Stomach (tissue), 4 donors: ENCODE measurements around the gene CCL21.

Source experiments
- POLR2A ChIP-seq, 4 donors: fragments of 450-650 bp; IDR thresholded peaks; one replicate each; pipeline ENCODE4 v1.6.1; 2016; ENCODE audit warnings: antibody characterized with exemption in 4 of 4, control low read depth in 2 of 4, mild to moderate bottlenecking in 1 of 4, moderate library complexity in 1 of 4
- POLR2AphosphoS5 ChIP-seq, 3 donors: sonication (generic); formaldehyde crosslinking; IDR thresholded peaks; one replicate each; pipeline ENCODE4 v1.6.1; 2016; ENCODE audit warnings: antibody characterized with exemption in 3 of 3
- TF ChIP-seq, protein P1 (sequence below), 7 experiments: fragments of 450-650 bp in 4 of 7; fragments of 200-600 bp in 3 of 7; sonication (generic) in 3 of 7; IDR thresholded peaks; one replicate each; pipeline ENCODE4 v1.5.1; 2016 to 2019; ENCODE audit warnings: antibody characterized with exemption in 7 of 7, control low read depth in 2 of 7, mild to moderate bottlenecking in 1 of 7

DNA sequence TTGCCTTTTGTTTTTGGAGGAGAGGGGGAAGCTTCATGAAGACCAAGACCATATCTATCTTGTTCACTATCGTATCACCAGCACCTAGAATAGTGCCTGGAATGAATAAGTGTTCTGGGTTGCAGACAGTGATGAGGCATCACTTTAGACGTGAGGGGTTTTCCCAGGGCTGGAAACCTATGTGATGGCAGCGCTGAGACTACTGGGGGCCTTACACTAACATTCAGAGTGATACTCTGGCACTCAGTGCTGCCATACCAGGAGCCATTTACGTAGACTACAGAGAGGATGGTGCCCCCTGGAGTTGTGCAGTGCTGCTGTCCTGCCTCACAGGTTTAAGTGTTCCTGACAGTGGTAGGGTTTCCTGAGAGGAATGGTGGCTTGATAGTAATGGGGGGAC lies 25.8 kb downstream of the CCL21 start:
- TF ChIP-seq, protein P1, sequence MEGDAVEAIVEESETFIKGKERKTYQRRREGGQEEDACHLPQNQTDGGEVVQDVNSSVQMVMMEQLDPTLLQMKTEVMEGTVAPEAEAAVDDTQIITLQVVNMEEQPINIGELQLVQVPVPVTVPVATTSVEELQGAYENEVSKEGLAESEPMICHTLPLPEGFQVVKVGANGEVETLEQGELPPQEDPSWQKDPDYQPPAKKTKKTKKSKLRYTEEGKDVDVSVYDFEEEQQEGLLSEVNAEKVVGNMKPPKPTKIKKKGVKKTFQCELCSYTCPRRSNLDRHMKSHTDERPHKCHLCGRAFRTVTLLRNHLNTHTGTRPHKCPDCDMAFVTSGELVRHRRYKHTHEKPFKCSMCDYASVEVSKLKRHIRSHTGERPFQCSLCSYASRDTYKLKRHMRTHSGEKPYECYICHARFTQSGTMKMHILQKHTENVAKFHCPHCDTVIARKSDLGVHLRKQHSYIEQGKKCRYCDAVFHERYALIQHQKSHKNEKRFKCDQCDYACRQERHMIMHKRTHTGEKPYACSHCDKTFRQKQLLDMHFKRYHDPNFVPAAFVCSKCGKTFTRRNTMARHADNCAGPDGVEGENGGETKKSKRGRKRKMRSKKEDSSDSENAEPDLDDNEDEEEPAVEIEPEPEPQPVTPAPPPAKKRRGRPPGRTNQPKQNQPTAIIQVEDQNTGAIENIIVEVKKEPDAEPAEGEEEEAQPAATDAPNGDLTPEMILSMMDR (IDR thresholded peaks at IDR 0.05), result no peak
- no peak for TF ChIP-seq POLR2A (IDR thresholded peaks at IDR 0.05)
- TF ChIP-seq POLR2AphosphoS5 (IDR thresholded peaks at IDR 0.05), result no peak
